Measurements from ENCODE around the gene PGAP3.
A peak's percentile ranks its signal among the peaks of the same experiment; 100 is the strongest.

PGAP3 gene

DNA sequence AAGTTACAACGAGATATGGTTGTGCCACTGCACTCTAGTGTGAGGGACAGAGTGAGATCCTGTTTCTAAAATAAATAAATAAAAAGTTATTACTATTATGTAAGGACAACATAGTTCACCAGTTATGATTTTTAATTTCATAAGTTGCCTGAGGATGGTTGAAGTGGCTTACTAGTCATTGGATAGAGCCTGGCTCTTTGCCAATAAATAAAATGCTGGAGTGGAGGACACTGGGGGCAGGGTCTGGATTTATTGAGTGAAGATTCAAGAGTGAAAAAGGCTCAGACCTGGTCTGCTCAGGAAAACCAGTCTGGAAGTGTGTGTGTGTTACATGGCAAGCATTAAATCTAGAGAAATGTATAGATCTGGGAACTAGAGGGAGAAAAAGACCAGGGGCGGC lies 48.8 kb downstream of the PGAP3 start:
- DNase-seq (ENCODE audit: low spot score) = no peak

DNA sequence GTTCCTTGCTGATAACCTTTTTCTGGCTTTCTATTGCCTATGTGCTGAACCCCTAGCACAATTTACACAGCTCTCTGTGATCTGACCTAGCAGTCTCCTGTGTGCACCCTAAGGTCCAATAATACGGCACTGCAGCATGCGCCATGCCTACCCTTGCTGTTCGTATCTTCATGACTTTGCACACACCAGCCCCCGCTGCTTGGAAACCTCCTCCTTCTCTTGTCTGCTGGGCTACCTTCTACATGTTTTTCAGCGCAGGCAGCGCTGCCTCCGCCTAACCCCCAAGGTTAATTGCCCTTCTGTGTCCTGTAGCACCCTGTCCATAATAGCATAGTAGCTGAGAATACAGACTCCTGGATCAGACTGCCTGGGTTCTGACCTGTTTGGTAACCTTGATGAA lies 49.5 kb downstream of the PGAP3 start:
- DNase-seq (ENCODE audit: low spot score) = no peak

DNA sequence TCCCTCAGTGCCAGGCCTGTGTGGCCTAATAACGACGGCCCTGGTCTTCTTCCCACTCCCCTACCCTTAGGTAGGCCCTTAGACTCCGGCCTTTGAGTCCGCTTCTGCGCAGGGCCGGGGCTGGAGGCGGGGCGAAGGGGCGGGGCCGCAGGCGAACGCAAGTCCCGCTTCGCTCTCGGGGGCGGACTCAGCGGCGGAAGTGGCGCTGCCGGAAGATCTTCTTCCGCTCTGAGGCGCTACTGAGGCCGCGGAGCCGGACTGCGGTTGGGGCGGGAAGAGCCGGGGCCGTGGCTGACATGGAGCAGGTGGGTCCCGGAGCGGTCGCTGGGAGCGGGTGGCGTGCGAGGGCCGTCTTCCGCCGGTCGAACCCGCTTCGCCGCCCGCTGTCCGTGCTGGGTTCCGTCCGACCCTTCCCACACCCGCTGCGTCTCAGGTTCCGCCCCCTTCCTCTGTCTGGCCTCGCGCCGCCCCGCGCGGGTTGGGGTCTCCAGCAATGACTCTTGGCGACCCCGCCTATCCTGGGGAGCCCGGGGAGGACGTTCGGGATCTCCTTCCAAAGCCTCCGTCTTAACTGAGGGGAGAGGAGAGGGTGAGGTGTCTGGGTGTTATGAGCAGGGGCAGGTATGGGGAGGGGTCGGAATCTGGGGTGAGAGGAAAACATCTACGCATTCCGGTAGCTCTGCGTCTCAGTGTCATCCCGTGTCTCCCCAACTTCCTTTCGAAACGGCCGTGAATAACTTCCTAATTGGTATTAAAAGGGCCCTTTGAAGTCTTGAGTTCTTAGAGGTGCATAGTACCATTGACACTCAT lies 50.7 kb downstream of the PGAP3 start, which contains the start of gene STARD3:
STARD3 (plus strand) TSS at position 218 of the 810 bp plus-strand sequence. CDS start 16,388 bp downstream, outside the sequence.
- DNase-seq (ENCODE audit: low spot score) = peak; percentile 90

DNA sequence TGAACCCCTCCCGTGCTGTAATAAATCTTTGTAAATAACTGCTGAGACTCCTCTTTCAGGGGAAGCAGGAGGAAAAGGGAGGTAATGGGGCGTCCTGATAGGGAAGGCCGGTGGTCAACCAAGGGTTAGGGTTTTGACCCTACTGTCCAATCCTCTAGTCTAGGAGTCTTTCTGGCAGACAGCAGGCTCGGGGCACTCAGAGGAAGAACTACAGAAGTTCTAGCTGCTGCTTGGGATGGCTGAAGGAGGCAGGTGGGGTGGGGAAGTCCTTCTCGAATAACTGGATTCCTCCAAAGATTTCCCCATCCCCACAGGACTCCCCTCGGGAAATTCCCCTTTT lies 51.3 kb downstream of the PGAP3 start:
- no peak for DNase-seq (ENCODE audit: low spot score)

DNA sequence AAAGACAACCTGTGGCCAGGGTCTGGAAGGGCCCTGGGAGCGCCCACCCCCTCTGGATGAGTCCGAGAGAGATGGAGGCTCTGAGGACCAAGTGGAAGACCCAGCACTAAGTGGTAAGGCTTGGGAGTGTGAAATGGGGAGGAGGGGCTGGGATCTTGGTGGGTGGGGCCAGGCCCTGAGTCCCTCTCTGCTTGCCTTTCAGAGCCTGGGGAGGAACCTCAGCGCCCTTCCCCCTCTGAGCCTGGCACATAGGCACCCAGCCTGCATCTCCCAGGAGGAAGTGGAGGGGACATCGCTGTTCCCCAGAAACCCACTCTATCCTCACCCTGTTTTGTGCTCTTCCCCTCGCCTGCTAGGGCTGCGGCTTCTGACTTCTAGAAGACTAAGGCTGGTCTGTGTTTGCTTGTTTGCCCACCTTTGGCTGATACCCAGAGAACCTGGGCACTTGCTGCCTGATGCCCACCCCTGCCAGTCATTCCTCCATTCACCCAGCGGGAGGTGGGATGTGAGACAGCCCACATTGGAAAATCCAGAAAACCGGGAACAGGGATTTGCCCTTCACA lies 52.2 kb downstream of the PGAP3 start:
- DNase-seq (ENCODE audit: low spot score) = no peak

DNA sequence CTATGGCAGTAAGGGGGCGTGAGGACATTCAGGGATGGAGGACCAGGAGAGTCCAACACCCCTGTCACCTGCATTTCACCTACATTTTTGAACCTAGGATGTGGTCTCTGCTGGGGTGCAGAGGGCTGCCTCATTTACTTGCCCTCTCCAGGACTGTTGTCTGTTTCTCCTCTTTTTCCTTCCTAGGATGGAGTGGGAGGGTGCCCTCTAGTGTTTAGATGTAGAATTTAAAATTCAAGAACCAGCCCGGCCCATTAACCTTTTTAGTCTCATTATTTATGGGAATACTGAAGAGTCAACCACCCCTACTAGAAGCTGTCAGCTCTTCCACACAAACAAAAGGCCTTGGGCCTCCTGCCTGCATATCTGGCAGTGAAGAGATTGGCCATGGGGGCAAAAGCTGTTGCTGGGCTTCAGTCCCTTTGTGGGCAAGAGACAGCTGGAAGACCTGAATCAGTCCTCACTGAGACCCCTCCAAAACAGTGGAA lies 53.4 kb downstream of the PGAP3 start:
- DNase-seq (ENCODE audit: low spot score) = peak; percentile 69

DNA sequence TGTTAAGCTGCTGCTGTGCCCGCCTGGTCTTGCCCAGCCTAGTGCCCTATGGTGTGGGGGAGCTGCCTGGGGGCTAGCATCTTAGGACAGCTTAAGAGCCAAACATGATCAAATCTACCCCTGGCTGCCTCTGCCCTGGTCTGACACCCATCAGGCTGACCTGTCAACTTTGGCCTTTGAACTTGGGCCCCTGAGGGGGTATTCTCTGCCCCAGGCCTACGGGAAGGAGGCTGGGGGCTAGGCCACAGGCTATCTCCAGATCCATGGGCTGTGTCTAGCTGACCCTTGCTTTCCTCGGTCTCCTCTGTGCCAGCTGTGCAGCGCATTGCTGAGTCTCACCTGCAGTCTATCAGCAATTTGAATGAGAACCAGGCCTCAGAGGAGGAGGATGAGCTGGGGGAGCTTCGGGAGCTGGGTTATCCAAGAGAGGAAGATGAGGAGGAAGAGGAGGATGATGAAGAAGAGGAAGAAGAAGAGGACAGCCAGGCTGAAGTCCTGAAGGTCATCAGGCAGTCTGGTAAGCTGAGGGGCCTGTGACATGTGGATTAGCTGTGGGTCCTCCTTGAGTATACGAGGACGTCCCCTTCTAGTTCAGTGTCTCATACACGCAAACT lies 54.2 kb downstream of the PGAP3 start:
- no peak for DNase-seq (ENCODE audit: low spot score)

DNA sequence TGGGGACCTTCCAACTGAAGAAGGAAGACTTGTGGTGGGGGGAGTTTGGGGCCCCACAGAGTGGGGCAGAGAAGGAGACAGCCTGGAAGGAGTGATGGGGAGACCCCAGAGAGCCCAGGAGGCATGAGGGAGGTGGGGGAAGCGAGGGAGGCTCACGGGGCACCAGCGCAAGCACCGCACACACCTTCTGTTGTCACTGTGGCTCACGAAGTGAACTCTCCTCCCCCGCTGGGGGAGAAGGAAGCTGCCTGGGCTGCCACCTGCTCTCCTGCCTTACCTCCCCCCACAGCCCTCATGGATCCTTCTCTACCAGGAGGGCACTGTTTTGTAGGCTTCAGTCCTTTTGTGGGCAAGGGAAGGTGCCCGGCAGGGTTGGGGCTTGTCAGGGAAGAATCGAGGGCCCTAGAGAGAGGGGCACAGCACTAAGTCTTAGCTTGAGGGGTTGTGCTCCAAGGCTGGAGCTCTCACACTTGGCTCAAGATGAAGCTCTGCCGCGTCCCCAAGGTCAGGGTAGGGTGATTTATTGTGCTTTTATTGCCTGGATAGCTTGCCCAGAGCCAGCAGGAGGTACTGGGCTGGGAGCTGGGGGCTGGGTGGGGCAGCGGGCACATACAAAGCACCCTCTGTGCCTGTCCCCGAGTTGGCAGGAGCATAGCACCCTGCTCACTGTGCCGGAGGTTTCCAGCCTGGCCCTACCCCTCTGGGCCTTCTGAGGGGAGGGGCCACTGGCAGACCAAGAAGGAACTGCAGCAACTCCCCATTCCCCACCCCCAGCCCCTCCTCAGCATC lies 55.5 kb downstream of the PGAP3 start:
- no peak for DNase-seq (ENCODE audit: low spot score)

DNA sequence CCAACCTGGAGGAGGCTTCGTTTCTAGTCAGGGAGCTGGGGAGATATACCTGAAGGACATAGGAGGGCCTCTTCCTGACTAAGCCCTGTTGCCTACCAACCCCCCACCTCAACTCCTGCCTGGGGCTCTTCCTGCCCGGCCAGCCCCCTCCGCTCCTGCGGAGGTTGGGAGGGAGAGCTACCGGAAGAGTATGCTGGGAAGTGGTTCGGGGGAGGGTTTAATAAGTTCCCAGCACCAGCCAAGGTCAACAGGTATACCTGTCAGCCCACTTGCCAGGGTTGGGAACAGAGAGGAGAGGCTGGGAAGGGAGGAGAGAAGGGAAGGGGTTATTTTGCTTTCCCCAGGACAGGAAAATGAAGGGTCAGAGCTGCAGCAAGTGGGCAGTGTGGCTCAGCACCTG lies 56.5 kb downstream of the PGAP3 start:
- no peak for DNase-seq (ENCODE audit: low spot score)

DNA sequence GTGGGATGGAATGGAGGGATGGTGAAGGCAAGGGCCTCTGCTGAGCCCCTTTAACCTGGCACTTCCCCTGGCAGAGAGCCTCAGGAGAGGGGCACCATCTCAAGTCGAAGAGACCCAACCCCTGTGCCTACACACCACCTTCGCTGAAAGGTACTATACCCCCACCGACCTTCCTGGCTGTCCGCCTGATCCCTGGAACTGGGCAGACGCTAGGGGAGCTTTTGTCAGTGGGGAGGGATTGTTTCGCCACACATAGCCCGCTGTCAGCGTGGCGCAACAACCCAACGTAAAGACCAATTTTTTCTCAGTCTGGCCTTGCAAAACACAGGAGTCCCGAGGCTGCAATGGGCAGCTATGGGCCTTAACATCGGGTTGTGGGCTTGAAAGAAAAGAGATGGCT lies 58.0 kb downstream of the PGAP3 start:
- no peak for DNase-seq (ENCODE audit: low spot score)

DNA sequence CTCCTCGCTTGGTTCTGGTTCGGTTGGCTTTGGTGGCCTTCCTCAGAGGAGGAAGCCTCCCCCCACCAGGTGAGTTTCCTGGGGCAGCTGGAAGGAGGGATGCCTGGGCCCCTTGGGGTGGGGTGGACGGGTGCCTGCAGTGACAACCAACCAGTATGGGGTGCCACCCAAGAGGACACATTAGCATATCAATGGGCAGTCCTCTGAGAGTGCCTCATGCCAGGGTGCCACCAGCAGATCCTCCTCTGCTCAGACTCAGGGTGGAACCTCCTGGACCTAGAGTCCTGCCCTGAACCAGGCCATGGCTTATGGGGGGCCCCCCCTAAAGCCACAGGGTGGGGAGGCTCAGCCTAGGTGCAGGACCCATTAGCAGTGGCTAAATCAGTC lies 58.4 kb downstream of the PGAP3 start:
- DNase-seq (ENCODE audit: low spot score) = no peak

DNA sequence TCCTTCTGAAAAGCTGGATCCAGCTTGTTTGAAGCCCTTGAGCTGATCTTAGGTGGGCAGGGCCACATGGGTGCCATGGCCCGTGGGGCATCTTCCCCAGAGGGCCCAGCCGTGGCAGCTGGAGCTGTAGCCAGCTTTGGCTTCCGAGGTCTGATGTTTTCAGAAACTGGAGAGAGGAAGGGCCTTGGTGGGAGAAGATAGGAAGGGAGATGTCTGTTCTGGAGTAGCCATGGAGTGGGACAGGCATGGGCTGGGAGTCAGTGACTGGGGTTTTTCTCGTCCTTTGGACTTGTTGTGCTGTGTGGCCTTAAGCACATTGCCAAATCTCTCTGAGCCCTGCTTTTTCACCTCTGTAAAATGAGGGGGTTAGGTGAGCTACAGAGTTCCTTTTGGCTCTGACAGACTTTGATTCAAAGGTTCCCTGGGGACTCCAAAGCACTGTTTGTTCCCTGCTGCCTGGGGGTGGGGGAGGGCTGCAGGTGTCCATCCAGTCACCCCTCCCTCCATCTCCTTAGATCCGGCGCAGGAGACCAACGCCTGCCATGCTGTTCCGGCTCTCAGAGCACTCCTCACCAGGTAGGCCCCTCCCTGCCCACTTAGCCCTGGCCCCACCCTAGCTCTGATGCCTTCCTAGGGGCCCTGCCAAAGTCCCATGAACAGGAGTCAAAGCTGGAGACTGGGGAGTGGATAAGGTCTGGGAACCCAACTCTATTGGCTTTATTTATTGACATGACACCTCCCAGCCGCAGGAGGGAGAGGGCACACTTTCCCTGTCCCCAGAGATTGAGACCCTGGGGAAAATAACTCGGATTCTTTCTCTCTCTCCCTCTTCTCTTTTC lies 59.0 kb downstream of the PGAP3 start:
- no peak for DNase-seq (ENCODE audit: low spot score)

DNA sequence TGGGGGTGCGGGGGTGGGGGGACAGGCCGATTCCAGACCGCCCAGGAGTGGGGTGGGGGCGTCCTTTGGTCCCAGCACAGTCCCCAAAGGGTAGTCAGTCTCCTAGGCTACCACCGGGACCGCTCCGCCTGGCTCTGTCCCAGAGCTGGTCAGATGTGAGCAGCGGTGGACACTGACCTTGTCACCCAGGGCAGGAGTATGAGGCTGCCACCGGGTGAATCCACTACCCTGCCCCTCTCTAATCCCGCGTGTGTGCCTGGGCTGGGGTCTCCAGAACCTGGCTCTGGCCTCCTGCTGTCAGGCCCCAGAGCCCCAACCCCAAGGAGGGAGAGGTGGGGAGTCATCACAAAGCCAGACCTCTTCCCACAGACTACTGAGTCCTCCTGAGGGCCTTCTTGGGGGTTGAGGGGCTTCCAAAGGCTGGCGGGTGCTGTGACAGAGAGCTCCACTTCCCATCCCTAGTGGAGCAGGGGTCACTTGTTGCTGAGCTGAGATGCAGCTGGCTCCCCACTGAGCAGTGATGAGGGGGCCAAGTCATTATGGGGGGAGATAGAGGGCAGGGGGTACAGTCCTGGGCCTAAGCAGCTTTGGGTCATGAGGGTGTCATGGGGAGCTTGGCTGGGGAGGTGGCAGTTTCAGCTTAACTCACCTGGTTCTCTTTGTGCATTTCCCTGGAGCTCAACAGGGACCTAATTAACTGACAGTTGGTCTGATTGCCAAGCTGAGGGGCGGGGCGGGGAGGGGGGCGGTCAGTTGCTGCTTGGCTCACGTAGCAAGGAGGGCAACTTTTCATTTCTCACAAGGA lies 59.9 kb downstream of the PGAP3 start:
- no peak for DNase-seq (ENCODE audit: low spot score)

DNA sequence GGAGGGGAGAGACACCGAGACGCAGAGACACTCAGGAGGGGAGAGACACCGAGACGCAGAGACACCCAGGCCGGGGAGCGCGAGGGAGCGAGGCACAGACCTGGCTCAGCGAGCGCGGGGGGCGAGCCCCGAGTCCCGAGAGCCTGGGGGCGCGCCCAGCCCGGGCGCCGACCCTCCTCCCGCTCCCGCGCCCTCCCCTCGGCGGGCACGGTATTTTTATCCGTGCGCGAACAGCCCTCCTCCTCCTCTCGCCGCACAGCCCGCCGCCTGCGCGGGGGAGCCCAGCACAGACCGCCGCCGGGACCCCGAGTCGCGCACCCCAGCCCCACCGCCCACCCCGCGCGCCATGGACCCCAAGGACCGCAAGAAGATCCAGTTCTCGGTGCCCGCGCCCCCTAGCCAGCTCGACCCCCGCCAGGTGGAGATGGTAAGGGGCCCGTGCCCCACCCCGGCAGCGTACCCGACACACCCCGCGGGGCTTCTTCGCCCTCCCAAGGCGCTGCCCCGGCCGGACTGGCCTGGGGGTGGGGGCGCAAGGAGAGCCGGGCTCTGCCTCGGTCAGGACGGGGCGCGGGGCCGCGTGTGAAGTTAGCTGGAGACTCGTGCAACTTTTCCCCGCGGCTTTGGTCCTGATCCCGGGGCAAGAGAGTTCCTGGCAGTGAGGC lies 60.7 kb downstream of the PGAP3 start:
- no peak for DNase-seq (ENCODE audit: low spot score)

DNA sequence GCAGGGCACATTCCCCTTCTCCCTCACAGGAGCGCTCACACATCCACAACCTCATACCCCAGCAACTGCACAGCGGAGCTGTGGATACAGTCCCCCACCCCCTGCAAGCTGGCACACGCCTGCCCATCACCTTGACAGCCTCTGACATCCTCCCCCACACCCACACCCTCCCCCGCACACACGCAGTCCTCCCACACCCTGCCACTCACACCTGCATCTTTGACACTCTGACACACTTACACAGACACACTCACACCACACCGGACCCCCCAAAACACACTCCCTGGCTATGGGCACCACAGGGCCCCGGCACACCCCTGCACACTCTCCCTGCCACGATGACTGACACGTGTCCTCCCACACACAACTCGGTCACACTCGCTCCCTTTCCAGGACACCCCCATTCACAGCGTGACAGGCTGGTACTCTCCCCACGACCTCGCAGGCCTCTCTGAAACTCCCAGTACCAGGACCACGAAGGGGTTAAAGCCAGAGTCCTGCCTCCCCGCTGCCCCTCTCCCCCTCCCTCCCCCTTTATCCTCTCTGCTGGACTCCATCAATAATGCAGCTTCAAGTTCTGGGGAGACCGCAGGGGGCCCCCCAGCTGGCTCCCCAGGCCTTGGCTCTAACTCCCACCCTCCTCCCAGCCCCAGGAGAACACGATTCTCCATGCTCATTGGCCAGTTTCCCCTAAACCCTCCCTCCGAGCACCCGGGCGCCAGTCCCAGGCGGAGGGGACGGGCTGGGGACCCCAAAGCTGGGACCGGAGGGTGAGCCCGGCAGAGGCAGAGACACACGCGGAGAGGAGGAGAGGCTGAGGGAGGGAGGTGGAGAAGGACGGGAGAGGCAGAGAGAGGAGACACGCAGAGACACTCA lies 61.4 kb downstream of the PGAP3 start, which contains the start of gene PPP1R1B:
PPP1R1B (plus strand) TSS at position 782 of the 876 bp plus-strand sequence. CDS start 441 bp downstream, outside the sequence.
- no peak for DNase-seq (ENCODE audit: low spot score)

DNA sequence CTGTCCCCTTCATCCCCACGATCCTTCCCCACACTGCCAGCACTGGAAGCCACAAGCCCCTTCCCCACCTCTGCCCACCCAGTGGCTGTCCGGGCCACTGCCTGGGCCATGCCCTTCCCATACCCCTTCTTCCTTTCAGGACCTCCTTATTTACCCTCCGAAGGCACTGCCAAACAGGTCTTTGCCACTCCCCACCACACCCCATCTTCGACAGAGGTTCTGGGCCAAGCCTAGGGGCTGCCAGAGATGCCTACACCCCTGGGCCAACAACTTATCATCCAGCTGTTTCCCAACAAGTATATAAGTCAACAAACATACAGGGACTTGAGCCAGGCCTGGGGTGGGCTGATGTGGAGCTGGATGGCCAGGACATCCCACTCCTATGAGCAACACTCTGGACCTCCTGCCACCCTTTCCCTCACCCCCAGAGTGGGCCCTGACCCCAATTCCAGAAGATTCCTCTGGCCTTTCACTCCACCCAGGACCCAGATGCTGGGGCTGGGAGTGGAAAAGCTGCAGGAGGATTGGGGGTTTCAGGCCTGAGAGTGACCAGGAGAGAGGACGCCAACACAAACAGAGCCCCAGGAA lies 62.6 kb downstream of the PGAP3 start:
- no peak for DNase-seq (ENCODE audit: low spot score)

DNA sequence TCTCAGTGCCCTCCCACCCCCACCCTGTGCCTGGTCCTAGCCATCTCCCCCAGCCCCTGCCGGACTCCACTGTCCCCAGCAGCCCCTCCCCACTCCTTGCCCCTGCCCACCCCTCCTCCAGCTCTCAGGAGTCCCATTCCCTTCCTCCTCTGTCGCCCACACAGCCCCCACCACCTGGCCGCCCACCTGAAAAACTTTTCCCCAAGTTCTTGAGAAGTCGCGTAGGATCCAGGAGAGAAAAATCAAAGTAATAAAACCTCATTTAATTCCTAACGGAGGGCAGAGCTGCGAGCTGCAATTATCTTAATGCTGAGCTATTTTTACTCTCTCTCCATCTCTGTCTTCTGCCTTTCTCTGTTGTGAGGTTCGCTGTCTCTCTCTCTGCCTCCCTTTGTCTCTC lies 63.5 kb downstream of the PGAP3 start:
- no peak for DNase-seq (ENCODE audit: low spot score)

DNA sequence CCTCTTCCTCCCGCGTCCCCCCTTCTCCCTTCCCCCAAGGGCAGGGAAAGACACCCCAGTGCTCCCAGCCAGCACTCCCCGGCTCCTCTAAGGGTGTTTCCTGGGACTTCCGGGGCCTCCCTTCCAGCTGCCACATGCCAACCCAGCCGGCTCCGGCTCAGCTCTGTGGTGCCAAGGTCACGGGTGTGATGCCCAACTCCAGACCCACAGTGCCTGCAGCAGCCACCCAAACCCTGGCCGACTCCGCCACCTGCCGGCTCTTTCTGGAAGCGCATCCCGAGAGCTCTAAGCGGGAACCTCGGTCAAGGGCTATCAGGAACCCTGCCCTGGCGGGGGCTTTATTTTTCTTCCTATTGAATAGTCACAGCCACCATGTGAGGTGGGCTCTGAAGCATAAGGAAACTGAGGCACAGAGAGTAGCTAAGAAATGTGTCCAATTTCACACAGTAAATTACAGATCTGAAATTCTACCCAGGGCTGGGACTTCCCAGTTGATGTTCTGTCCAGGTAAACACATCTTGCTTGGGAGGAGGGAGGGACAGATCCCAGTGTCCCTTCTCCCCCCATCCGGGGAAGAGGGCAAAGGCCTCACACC lies 64.4 kb downstream of the PGAP3 start:
- DNase-seq (ENCODE audit: low spot score) = peak; percentile 81

All from hematopoietic multipotent progenitor cell treated with erythropoietin and hydrocortisone succinate and interleukin-3 and kit ligand, for 15 days (in vitro differentiated cells).